ENCODE data around the gene SYT11.

DNA sequence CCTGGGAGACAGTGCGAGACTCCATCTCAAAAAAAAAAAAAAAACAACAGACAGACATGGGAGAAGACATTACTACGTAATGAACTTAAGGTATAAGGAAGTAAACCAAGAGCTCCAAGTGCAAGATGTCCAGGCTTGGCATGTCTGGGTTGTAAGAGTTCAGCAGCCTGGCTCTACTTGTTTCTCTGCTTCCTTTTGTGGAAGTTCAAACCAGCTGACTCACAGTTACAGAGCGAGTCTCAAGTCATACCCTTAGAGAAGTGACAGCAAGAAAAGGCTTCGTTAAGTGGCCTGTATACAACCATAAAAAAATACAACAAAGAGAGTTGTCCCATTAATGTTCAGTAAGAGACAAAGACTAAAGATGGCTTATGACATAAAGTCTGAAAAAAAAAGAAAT lies 50.5 kb downstream of the SYT11 start:
- no peak for TF ChIP-seq POLR2A (IDR thresholded peaks at IDR 0.05)
- TF ChIP-seq, protein P1, sequence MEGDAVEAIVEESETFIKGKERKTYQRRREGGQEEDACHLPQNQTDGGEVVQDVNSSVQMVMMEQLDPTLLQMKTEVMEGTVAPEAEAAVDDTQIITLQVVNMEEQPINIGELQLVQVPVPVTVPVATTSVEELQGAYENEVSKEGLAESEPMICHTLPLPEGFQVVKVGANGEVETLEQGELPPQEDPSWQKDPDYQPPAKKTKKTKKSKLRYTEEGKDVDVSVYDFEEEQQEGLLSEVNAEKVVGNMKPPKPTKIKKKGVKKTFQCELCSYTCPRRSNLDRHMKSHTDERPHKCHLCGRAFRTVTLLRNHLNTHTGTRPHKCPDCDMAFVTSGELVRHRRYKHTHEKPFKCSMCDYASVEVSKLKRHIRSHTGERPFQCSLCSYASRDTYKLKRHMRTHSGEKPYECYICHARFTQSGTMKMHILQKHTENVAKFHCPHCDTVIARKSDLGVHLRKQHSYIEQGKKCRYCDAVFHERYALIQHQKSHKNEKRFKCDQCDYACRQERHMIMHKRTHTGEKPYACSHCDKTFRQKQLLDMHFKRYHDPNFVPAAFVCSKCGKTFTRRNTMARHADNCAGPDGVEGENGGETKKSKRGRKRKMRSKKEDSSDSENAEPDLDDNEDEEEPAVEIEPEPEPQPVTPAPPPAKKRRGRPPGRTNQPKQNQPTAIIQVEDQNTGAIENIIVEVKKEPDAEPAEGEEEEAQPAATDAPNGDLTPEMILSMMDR (IDR thresholded peaks at IDR 0.05) = no peak

Measured in thyroid gland (tissue), 4 donors.